ENCODE results near the gene PDCD1.

PDCD1 gene

DNA sequence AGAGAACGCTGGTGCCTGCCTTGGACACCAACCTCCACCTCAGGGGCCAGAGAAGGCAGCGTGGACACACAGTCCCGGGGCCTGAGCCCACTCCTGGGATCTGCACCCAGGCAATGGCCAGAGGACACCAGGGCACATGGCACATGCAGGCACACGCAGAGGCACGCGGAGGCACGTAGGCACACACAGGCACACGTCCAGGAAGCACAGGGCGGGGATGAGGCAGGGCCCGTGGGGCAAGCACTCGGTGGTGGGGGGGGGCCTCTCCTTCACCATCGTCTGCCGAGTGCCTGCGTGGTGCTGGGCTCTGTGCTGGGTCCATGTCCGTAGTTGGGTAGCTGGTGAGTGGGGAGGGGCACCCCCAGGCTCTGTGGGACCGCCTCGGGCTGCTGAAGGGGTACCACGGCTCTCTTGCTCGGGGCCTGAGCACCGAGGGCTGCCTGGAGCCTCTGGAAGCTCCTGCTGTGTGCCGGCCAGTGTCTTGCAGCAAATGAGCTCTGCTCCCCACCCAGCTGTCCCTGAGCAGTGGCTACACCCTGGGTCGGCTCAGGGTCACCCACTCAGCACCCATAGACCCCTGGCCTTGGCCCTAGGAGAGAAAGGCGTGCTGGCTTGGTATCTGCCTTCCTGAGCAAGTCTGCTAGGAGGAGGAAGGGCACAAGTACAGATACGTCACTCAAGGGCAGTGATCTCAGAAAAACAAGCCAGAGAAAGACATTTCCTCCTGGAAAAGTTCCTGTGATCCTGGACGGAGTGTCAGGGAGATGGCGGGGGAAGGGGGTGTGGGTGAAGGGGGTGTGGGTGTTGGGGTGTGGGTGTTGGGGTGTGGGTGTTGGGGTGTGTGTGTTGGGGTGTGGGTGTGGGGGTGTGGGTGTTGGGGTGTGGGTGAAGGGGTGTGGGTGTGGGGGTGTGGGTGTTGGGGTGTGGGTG, 37.3 kb upstream of the PDCD1 start:
- no peak for DNase-seq (ENCODE audit: low read depth)

- DNase-seq (ENCODE audit: low read depth), result no peak
Measured at GRCh38 chr2:241895427-241895711, 36.7 kb upstream of the PDCD1 start.

DNA sequence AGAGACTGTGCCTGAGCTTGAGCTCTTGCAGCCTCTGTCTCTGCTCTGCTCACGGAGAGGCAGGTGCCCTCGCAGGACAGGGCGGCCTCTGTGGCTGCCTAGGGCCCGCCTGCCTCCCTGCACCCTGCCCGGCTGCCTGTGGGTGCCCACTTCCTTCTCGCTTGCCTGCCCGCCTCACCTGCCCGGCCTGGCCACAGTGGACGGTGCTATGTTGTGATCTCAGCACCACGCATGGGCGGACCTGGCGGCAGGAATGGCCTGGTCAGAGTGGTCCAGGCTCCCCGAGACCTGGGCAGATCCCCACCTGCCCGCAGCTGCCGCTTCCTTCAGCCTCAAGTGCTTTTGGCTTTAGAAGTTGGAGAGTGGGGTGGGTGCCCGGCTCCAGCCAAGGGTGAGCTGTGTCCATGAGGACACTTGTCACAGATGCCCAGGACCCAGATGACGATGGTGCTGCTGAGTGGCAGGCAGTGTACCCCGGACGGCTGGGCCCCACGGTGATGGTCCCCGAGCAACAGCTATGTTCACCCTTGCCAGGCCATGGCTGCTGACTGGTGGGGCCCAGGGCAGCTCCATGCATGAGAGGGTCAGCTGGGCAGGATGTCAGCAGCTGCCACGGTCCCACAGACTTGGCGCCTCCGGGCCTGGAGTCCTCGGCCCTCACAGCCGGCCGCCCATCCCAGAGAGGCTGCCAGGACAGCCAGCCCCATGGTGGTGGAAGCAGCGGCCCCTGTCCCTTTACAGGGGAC, 36.2 kb upstream of the PDCD1 start:
- no peak for DNase-seq (ENCODE audit: low read depth)

- DNase-seq (ENCODE audit: low read depth), result no peak
Measured at GRCh38 chr2:241894056-241894641, 35.5 kb upstream of the PDCD1 start.

DNA sequence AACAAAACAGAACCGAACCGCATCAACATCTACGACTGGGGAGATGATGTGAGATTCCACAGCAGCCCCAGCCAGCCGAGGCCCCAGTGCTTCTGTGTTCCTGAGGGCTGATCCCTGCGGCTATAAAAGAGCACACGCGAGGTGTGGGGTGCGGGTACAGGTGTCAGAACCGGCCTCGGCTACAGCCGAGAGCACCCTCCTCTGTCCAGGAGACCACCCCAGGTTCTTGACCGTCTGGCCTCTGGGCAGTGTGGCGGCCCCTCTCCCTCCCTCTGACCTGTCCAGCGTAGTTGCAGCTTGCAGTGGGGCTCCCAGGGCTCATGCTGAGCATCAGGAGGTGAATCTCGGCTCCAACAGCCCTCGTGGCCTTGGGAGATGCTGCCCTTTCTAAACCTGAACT, 34.6 kb upstream of the PDCD1 start:
- no peak for DNase-seq (ENCODE audit: low read depth)

GRCh38 chr2:241892299-241893137, 33.8 kb upstream of the PDCD1 start:
- DNase-seq (ENCODE audit: low read depth), result peak; percentile 33

DNA sequence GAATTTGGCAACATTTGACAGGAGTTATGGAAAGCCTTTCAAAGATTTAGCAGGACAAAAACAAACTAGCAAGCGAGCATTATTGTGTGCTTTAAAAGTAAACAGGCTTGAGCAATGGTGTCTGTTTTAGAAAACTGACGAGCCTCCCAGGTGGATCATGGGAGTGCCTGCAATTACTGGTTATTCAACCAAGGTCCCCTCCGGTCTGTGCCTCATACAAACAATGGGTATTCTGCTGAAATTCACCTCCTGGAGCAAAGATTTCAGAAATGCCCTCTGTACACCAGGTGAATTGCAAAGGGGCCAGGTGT, 33.2 kb upstream of the PDCD1 start:
- no peak for DNase-seq (ENCODE audit: low read depth)

DNA sequence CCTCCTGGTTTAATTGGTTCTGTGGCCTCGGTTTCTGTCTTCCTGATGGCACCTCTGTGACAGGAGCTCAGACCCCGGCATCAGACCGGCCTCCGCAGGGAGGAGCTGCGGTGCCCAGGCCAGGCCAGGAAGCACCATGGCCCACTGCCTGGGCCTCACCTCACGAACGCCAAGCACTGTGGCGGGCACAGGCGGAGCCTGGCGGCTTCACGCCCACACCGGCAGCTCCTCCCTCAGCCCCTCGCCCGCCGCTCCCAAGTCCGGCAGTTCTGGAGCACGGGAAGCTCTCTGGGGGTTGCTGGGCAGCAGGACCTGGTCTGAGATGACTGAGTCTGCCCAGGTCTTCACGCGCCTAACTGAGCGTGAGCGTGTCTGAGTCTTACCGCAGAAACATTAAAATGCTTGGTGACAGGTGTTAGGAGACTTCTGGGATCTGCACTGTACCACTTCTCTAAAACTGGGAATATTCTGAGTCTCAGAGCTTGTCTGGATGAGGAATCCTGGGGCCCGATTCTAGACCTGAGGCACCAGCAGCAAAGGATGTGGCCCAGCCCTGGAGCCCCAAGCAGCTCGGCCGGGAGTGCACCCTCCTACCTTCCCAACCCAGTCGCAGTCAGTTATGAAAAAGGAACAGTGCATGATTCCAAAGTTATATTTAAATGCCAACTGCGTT, 32.8 kb upstream of the PDCD1 start:
- no peak for DNase-seq (ENCODE audit: low read depth)

- no peak for DNase-seq (ENCODE audit: low read depth)
Measured at GRCh38 chr2:241890524-241891235, 32.0 kb upstream of the PDCD1 start.

DNA sequence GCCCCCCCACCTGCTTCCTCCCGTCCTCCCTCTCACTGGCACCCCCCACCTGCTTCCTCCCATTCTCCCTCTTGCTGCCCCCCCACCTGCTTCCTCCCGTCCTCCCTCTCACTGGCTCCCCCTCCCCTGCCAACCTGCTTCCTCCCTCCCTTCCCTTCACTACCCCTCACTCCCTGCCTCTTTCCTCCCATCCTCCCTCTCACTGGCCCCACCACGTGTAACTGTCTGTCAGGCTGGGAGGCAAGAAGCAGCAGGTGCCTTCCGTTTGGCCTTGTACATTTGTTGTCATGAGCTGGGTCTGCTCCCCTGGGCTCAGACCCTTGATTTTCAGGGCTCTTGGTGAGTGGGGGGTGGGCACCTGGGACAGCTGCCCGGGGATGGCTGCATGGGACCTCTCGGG, 29.9 kb upstream of the PDCD1 start:
- no peak for DNase-seq (ENCODE audit: low read depth)

DNA sequence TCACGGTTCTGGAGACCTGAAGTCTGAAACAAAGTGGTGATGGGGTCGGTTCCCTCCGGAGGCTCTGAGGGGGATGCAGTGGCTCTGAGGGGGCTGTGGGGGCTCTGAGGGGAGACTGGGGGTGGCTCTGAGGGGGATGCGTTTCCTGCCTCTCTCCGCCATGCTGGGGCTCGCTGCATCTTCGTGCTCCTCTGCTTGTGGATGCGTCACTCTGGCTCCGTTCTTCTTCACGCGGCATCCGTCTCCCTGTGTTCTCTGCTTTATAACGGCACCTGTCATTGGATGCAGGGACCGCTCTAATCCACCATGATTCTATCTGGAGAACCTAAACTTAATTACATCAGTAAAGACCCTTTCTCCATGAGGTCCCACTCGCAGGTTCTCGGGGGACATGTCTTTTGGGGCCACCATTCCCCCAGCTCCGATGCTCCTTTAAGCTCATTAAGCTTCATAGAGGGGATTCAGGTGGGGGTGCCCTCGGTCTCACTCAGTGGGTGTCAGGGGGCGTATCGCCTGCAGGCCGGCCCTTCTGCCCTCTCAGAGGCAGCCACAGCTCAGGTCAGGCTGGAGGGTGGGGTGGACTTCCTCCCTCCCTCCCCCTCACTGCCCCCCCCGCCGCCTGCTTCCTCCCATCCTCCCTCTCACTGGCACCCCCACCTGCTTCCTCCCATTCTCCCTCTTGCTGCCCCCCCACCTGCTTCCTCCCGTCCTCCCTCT, 29.3 kb upstream of the PDCD1 start:
- DNase-seq (ENCODE audit: low read depth), result no peak

- DNase-seq (ENCODE audit: low read depth), result no peak
Measured at GRCh38 chr2:241886840-241887447, 28.2 kb upstream of the PDCD1 start.

- DNase-seq (ENCODE audit: low read depth), result no peak
Measured at GRCh38 chr2:241885946-241886643, 27.4 kb upstream of the PDCD1 start.

DNA sequence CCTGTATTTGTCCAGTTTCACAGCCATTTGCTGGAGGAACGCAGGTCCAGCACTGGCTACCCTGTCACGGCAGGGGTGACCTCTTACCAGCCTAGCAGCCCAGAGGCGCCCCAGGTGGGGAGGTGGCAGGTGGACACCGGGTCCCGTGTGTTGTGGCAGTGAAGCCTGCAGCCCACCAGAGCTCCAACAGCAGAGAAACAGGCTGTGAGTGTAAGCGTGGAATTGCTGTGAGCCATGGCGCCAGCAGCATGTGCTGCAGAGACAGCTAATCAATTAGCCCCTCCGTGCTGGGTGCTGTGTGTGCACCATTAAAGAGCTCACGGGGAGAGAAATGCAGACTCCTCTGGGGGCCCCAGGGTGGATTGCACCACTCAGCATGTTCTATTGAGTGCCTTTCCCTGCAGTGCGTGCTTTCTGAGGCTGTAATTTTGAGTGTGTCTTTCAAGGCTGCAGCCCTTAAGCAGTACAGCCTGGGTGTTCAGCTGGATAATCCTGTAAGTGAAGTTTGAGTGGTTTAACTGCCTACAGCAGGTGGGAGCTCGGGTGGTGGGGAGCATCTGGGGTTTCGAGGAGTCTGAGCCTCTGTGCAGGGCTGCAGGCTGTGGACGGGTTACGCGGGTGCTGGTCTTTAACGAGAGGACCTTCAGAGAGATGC, 26.7 kb upstream of the PDCD1 start:
- no peak for DNase-seq (ENCODE audit: low read depth)

DNA sequence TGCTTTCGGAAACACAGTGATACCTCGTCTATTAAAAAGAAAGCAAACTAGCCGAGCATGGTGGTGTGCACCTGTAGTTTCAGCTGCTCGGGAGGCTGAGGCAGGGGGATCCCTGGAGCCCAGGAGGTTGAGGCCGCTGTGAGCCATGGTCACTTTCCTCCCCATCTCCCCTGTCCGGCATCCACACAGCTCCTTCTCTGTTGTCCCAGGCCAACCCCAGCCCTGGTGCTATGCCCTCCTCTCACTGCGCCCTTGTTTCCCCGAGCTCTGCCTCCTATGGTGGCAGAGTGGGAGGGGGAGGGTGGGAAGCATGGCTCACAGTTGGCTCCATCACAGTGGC, 26.2 kb upstream of the PDCD1 start:
- no peak for DNase-seq (ENCODE audit: low read depth)

- peak; percentile 33 for DNase-seq (ENCODE audit: low read depth)
Measured at GRCh38 chr2:241882091-241882625, 23.5 kb upstream of the PDCD1 start.

- no peak for DNase-seq (ENCODE audit: low read depth)
Measured at GRCh38 chr2:241880311-241881073, 21.8 kb upstream of the PDCD1 start.

DNA sequence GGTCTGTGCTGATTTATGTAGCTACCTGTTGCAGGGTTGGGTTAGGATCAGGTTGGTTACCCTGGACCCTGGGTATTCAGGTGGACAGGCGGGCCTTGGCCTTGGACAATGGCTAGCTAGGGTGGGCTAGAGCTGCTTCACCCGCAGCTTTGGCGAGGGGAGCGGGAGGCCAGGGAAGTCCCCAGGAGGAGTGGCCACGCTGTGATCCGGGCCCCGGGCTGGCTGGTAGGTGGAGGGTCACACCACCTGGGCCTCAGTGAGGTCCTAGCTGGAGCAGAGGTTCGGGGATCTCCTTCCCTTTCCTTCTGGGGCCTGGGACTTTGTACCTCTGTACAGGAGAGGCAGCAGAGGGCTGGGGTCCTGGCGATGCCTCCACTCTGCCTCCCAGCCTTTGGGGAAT, 20.6 kb upstream of the PDCD1 start:
- no peak for DNase-seq (ENCODE audit: low read depth)

Data from ELR (cell line).